Measurements from ENCODE around the gene GPC3.

The GPC3 gene

DNA sequence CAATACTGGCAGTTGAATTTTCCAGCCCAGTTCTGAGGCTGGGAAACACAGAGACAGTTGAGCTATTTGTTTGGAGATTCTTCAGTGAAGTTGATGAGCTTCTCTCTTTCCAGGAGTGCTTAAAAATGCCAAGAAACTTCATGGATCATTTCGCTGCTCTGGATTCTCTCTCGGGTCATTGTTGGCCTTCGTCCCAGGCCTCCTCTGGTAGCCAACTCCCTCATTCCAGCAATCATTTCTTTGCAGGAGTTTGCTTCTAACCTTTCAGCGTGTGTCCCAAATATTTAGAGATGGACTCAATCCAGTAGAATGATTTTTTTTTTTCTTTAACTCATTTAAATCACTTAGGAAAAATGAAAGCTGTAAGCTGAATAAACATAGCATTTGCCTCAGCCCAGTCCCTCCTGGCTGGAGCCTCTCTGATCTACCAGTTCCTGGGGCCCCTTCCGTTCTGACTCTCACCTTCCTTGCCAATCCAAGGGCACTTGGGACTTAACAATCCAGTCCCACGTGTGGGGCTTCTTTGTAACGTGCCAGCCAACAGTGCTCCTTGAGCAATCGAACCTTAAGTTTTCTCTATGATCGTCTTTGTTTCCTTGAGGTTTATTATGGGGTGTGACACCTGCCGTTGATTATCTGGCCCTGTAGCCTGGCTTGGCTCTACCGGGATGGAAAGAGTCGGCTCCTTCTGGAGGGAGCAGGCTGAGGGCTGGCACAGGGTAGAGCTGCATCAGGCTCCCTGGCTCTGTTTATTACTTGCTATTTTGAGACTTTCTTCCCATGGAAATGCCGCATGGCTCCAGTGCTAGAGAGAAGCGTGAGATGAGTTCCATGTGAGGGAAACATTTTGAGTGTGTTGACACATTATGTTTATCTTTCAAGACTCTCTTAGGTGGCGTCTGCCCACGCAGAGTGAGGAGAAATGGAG is 489.7 kb downstream of the GPC3 start:
- TF ChIP-seq, protein P1, sequence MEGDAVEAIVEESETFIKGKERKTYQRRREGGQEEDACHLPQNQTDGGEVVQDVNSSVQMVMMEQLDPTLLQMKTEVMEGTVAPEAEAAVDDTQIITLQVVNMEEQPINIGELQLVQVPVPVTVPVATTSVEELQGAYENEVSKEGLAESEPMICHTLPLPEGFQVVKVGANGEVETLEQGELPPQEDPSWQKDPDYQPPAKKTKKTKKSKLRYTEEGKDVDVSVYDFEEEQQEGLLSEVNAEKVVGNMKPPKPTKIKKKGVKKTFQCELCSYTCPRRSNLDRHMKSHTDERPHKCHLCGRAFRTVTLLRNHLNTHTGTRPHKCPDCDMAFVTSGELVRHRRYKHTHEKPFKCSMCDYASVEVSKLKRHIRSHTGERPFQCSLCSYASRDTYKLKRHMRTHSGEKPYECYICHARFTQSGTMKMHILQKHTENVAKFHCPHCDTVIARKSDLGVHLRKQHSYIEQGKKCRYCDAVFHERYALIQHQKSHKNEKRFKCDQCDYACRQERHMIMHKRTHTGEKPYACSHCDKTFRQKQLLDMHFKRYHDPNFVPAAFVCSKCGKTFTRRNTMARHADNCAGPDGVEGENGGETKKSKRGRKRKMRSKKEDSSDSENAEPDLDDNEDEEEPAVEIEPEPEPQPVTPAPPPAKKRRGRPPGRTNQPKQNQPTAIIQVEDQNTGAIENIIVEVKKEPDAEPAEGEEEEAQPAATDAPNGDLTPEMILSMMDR (IDR thresholded peaks at IDR 0.05; ENCODE audit: low read length): no peak
- TF ChIP-seq EZH2 (IDR thresholded peaks at IDR 0.05; ENCODE audit: borderline replicate concordance, low read length): no peak
- no peak overlapping the region for H3K9ac ChIP-seq (ENCODE audit: low read length)
- no peaks in the 10 kb centered on the region for H3F3A ChIP-seq (ENCODE audit: insufficient read depth, low read length)
- no peaks in the 10 kb centered on the region for H3K36me3 ChIP-seq (ENCODE audit: insufficient read depth, low read length)
- H3K27me3 ChIP-seq (ENCODE audit: insufficient read depth, low read length): no peaks in the 10 kb centered on the region
- no peak overlapping the region for H3K4me2 ChIP-seq (ENCODE audit: low read length)
- no peak overlapping the region for H3K4me3 ChIP-seq (ENCODE audit: low read depth, low read length, poor library complexity, severe bottlenecking)
- H3K4me1 ChIP-seq (ENCODE audit: insufficient read depth, low read length, severe bottlenecking): no peaks in the 10 kb centered on the region
- H3K9me2 ChIP-seq (ENCODE audit: low read depth, low read length): no peaks in the 10 kb centered on the region
- no peak overlapping the region for H3K27ac ChIP-seq (ENCODE audit: low read depth, low read length, poor library complexity, severe bottlenecking)
- no peaks in the 10 kb centered on the region for H4K20me1 ChIP-seq (ENCODE audit: insufficient read depth, low read length)
- H2AFZ ChIP-seq (ENCODE audit: low read length): no peak overlapping the region
- H3K79me2 ChIP-seq (ENCODE audit: insufficient read depth, low read length): no peaks in the 10 kb centered on the region
- no peaks in the 10 kb centered on the region for H3K9me3 ChIP-seq (ENCODE audit: low read length)

DNA sequence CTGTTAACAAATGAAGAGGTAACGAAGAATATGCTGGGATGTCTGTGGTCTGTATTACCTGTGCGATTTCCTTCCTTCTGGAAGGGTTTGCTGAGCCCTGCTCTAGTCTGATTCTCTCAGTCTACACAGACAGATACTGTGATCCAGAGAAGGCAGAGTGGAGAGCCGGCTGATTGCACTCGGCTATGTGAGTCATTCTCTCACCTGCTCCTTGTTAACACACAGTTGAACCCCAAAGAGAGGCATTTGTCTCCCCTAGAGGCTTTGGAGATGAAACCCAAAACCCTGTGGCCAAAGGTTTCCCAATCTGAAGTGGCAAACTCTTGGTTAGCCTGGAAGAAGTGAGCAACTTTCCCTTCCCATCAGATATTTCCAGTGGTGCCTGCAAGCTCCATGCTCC is 492.0 kb downstream of the GPC3 start:
- no peaks in the 10 kb centered on the region for H3K79me2 ChIP-seq (ENCODE audit: insufficient read depth, low read length)
- no peaks in the 10 kb centered on the region for H3F3A ChIP-seq (ENCODE audit: insufficient read depth, low read length)
- H2AFZ ChIP-seq (ENCODE audit: low read length): no peak overlapping the region
- no peak overlapping the region for H3K9ac ChIP-seq (ENCODE audit: low read length)
- no peak overlapping the region for H3K27ac ChIP-seq (ENCODE audit: low read depth, low read length, poor library complexity, severe bottlenecking)
- no peaks in the 10 kb centered on the region for H3K9me3 ChIP-seq (ENCODE audit: low read length)
- no peak overlapping the region for H3K4me2 ChIP-seq (ENCODE audit: low read length)
- TF ChIP-seq, protein P1 (IDR thresholded peaks at IDR 0.05; ENCODE audit: low read length): no peak
- no peak for TF ChIP-seq EZH2 (IDR thresholded peaks at IDR 0.05; ENCODE audit: borderline replicate concordance, low read length)
- H3K4me1 ChIP-seq (ENCODE audit: insufficient read depth, low read length, severe bottlenecking): no peaks in the 10 kb centered on the region
- H3K36me3 ChIP-seq (ENCODE audit: insufficient read depth, low read length): no peaks in the 10 kb centered on the region
- H3K9me2 ChIP-seq (ENCODE audit: low read depth, low read length): no peaks in the 10 kb centered on the region
- no peaks in the 10 kb centered on the region for H3K27me3 ChIP-seq (ENCODE audit: insufficient read depth, low read length)
- H4K20me1 ChIP-seq (ENCODE audit: insufficient read depth, low read length): no peaks in the 10 kb centered on the region
- no peak overlapping the region for H3K4me3 ChIP-seq (ENCODE audit: low read depth, low read length, poor library complexity, severe bottlenecking)

DNA sequence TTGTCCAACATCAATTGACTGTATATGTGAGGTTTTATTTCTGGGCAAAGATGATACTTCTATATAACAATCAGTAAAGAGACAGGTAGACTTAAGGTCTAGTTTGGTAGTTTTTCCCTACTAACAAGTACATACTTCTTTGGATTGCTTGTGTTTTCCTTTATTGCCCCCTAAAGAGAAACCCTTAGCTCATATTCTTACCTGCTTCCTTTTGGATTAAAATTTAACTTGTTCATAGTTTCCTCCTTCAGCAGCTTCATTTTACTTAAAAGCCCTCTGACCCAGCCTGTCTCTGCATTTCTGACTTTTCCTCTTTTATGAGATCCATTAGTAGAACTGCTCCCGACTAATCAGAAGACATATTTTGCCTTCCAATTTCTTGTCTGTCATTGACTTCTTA is 494.4 kb downstream of the GPC3 start:
- no peaks in the 10 kb centered on the region for H3K27me3 ChIP-seq (ENCODE audit: insufficient read depth, low read length)
- H2AFZ ChIP-seq (ENCODE audit: low read length): no peak overlapping the region
- no peaks in the 10 kb centered on the region for H3K9me3 ChIP-seq (ENCODE audit: low read length)
- no peak overlapping the region for H3K4me2 ChIP-seq (ENCODE audit: low read length)
- no peaks in the 10 kb centered on the region for H3K4me1 ChIP-seq (ENCODE audit: insufficient read depth, low read length, severe bottlenecking)
- no peaks in the 10 kb centered on the region for H3F3A ChIP-seq (ENCODE audit: insufficient read depth, low read length)
- no peak overlapping the region for H3K9ac ChIP-seq (ENCODE audit: low read length)
- H3K27ac ChIP-seq (ENCODE audit: low read depth, low read length, poor library complexity, severe bottlenecking): no peak overlapping the region
- no peak overlapping the region for H3K4me3 ChIP-seq (ENCODE audit: low read depth, low read length, poor library complexity, severe bottlenecking)
- no peaks in the 10 kb centered on the region for H3K79me2 ChIP-seq (ENCODE audit: insufficient read depth, low read length)
- no peak for TF ChIP-seq EZH2 (IDR thresholded peaks at IDR 0.05; ENCODE audit: borderline replicate concordance, low read length)
- TF ChIP-seq, protein P1 (IDR thresholded peaks at IDR 0.05; ENCODE audit: low read length): no peak
- H3K36me3 ChIP-seq (ENCODE audit: insufficient read depth, low read length): no peaks in the 10 kb centered on the region
- no peaks in the 10 kb centered on the region for H4K20me1 ChIP-seq (ENCODE audit: insufficient read depth, low read length)
- H3K9me2 ChIP-seq (ENCODE audit: low read depth, low read length): no peaks in the 10 kb centered on the region
